T-helper 2 cell (primary cell): ENCODE data around the gene COQ9.
"Not testable (repeated sequence)": the region's sequence is repeated elsewhere in the genome, so short reads cannot be mapped to it uniquely, and the experiment has no call there.

Experiments used
- DNase-seq, 5 experiments: peaks; one replicate each; pipeline versions ENCODE4 v3.0.0 to v3.0.0-alpha.2; 2012 to 2022

The COQ9 gene

GRCh38 chr16:57486858-57487834, 39.9 kb downstream of the COQ9 start:
- no peak for DNase-seq

DNA sequence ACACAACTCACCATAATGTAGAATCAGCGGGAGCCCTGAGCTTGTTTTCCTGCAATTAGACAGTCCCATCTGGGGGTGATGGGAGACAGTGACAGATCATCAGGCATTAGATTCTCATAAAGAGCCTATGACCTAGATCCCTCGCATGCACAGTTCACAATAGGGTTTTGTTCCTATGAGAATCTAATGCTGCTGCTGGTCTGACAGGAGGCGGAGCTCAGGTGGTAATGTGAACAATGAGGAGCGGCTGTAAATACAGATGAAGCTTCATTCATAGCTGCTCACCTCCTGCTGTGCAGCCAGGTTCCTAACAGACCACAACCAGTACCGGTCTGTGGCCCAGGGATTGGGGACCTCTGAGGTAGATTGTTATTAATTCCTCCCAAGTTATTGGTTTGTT, 42.0 kb downstream of the COQ9 start:
- no peak for DNase-seq

- DNase-seq, result no peak
Observed at GRCh38 chr16:57493767-57494166, 46.5 kb downstream of the COQ9 start.

GRCh38 chr16:57497121-57497520, 49.8 kb downstream of the COQ9 start:
- no peak for DNase-seq

- no peak for DNase-seq
Observed at GRCh38 chr16:57498031-57498430, 50.8 kb downstream of the COQ9 start.

- not testable (repeated sequence) for DNase-seq
Observed at GRCh38 chr16:57499941-57500340, 52.7 kb downstream of the COQ9 start.

GRCh38 chr16:57500578-57501111, 53.4 kb downstream of the COQ9 start:
- DNase-seq, result peak in 1 of 5 experiments; percentile 49

DNA sequence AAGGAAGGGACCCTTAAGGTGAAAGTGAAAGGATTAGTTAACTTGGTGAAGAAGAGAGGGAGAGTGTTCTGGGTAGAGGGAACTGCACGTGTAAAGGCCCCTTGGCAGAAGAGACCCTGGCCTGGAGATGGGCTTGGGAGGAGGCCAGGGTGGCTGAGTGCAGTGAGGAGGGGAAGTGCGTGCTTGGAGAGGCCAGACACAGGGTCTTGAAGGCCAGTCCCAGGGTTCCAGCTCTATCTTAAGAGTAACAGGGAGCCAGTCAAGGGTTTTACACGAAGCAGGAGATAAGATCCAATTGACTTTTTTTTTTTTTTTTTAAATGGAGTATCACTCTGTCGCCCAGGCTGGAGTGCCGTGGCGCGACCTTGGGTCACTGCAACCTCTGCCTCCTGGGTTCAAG, 54.2 kb downstream of the COQ9 start:
- no peak for DNase-seq

GRCh38 chr16:57502048-57502775, 54.9 kb downstream of the COQ9 start:
- no peak for DNase-seq

- DNase-seq, result no peak
Observed at GRCh38 chr16:57503366-57503765, 56.1 kb downstream of the COQ9 start.

GRCh38 chr16:57504001-57504400, 56.7 kb downstream of the COQ9 start:
- no peak for DNase-seq

- DNase-seq, result no peak
Observed at GRCh38 chr16:57504491-57504890, 57.2 kb downstream of the COQ9 start.

DNA sequence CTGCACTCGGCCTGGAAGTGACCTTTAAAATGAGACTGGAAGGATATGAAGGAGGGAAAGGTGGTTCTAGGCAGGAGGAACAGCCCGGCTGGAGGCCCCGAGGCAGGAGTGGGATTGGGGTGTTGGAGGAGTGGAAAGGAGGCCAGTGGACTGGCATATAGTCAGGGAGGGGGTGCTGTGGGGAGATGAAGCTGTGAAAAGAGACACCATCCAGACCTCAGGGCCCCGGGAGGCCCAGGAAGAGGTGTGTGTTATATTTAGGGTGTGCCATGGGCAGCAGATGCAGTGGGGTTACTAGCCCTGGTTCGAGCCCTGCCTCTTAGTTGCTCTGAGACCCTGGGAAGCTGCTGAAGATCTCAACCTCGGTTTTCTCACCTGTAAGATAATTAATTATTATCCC, 57.9 kb downstream of the COQ9 start:
- DNase-seq, result no peak

GRCh38 chr16:57507136-57508034, 60.1 kb downstream of the COQ9 start:
- DNase-seq, result no peak

DNA sequence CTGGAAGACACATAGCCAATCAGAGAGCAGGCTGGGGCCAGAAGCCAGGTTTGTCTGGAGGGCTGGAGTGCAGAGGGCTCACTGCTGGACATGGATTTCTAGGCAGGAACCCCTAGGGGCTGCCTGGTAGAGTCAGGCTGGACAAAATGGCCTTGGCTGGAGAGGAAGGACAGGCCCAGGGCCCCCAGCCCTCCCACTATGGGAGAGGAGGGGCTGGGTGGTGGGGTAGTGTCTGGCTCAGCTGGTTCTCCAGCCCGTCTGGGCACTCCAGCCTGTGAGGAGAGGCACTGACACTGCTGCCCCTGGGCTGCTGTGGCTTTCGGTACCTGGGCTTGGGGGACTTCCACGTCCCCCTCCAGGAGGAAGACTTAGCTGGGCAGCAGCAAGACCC, 60.8 kb downstream of the COQ9 start:
- DNase-seq, result no peak

DNA sequence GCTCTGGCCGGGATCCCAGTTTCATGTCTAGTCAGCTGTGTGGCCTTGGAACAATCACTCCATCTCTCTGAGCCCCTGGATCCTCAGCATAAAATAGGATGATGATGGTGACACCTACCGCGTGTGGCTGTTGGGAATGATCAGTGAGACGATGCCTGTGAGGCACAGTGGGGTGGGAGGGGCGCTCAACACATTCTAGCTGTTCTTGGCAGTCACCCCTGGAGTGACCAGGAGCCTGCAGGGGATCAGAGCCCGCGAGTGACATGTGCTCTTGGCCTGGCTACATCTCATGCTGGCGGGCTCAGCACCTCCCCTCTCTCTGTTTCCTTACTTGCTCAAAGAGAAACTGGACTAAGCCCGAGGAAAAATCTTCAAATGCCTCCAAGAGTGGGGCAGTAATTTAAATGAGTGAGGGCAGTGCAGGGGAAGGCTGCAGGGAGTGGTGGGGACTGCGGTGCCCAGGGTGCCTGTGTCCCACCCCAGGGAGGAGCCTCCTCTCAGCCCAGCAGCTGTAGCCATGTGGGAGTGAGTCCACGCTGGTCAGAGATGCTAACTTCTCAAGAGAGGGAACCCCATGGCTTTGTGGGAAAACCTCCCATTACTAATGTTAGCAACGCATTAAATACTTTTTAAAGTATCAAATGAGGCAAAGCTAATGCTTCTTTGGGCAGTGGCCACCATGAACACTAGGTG, 62.1 kb downstream of the COQ9 start:
- no peak for DNase-seq

- no peak for DNase-seq
Observed at GRCh38 chr16:57510016-57510871, 63.0 kb downstream of the COQ9 start.
